AG09319 (cell line): ENCODE data around the gene FAM20C.

Source experiments
- DNase-seq: peaks from one replicate; pipeline ENCODE4 v3.0.0-alpha.2; 2010; ENCODE audit warnings: low read depth; ENCODE audit errors: extremely low read depth
- CTCF ChIP-seq: IDR thresholded peaks from 2 replicates; pipeline ENCODE4 v1.5.1; 2011; ENCODE audit warnings: low read depth, mild to moderate bottlenecking, inconsistent platforms, low read length, moderate library complexity

Gene FAM20C

GRCh38 chr7:159370-160270, 32.8 kb upstream of the FAM20C start:
- no peak for TF ChIP-seq CTCF
- no peak for DNase-seq

- DNase-seq = no peak
- no peak for TF ChIP-seq CTCF
Measured at GRCh38 chr7:160958-161725, 31.2 kb upstream of the FAM20C start.

- no peak for TF ChIP-seq CTCF
- no peak for DNase-seq
Measured at GRCh38 chr7:162632-163297, 29.6 kb upstream of the FAM20C start.

- no peak for TF ChIP-seq CTCF
- no peak for DNase-seq
Measured at GRCh38 chr7:163298-163695, 29.1 kb upstream of the FAM20C start.

- DNase-seq = no peak
- TF ChIP-seq CTCF = no peak
Measured at GRCh38 chr7:163971-164881, 28.1 kb upstream of the FAM20C start.

GRCh38 chr7:164882-165660, 27.3 kb upstream of the FAM20C start:
- DNase-seq = no peak
- TF ChIP-seq CTCF = no peak
